NB4 (cell line): Measurements from ENCODE around the gene AUTS2.
A peak's percentile ranks its signal among the peaks of the same experiment; 100 is the strongest.

Source experiments
- DNase-seq: peaks from one replicate; pipeline ENCODE4 v3.0.0; 2010; ENCODE audit warnings: low read depth
- H3K4me3 ChIP-seq: one replicate; pipeline ENCODE4 v1.5.1; 2011; ENCODE audit warnings: mild to moderate bottlenecking, low read depth, low read length, moderate library complexity
- CTCF ChIP-seq: IDR thresholded peaks from one replicate; pipeline ENCODE4 v1.5.1; 2012; ENCODE audit warnings: low read depth, low read length
- MAX ChIP-seq: IDR thresholded peaks from 2 replicates; pipeline ENCODE4 v1.6.1; 2011; ENCODE audit warnings: low read depth, low read length
- MYC ChIP-seq: IDR thresholded peaks from 2 replicates; pipeline ENCODE4 v1.6.1; 2011; ENCODE audit warnings: low read depth, low read length
- POLR2A ChIP-seq: IDR thresholded peaks from 2 replicates; pipeline ENCODE4 v1.6.1; 2011; ENCODE audit warnings: mild to moderate bottlenecking; ENCODE audit not compliant: insufficient read length; ENCODE audit errors: extremely low read depth

AUTS2 gene

GRCh38 chr7:69751026-69751425 lies 152.8 kb downstream of the AUTS2 start:
- TF ChIP-seq CTCF (no peak), POLR2A (no peak), MYC (no peak), MAX (no peak)
- no peak for DNase-seq
- H3K4me3 ChIP-seq: no peak overlapping the region

- TF ChIP-seq MAX (no peak), MYC (no peak), POLR2A (no peak), CTCF (no peak)
- no peak for DNase-seq
- no peak overlapping the region for H3K4me3 ChIP-seq
Observed at GRCh38 chr7:69753981-69754380, 155.7 kb downstream of the AUTS2 start.

- no peak overlapping the region for H3K4me3 ChIP-seq
- DNase-seq: no peak
- TF ChIP-seq MAX (no peak), CTCF (no peak), MYC (no peak), POLR2A (no peak)
Observed at GRCh38 chr7:69754476-69754875, 156.2 kb downstream of the AUTS2 start.

- DNase-seq: no peak
- TF ChIP-seq MAX (no peak), POLR2A (no peak), CTCF (no peak), MYC (no peak)
- no peak overlapping the region for H3K4me3 ChIP-seq
Observed at GRCh38 chr7:69756235-69756634, 158.0 kb downstream of the AUTS2 start.

GRCh38 chr7:69757528-69757927 lies 159.3 kb downstream of the AUTS2 start:
- no peak overlapping the region for H3K4me3 ChIP-seq
- no peak for TF ChIP-seq MYC
- TF ChIP-seq MAX: no peak
- no peak for TF ChIP-seq CTCF
- TF ChIP-seq POLR2A: no peak
- DNase-seq: no peak

- no peak overlapping the region for H3K4me3 ChIP-seq
- peak; percentile 69 for DNase-seq
Observed at GRCh38 chr7:69757981-69758430, 159.7 kb downstream of the AUTS2 start.

More at GRCh38 chr7:69757981-69758430, 159.7 kb downstream of the AUTS2 start:
- TF ChIP-seq CTCF: no peak
- no peak for TF ChIP-seq POLR2A
- TF ChIP-seq MAX: no peak
- TF ChIP-seq MYC: no peak
